ENCODE measurements around the gene DNAJB6. TPM values are rescaled to one million over a fixed set of nuclear protein-coding genes. Genes with fewer than 3 reads are reported as not detected.
A peak's percentile ranks its signal among the peaks of the same experiment; 100 is the strongest.

The DNAJB6 gene
- total RNA-seq, 4 donors from 2014 or later, result 179 to 254 (median 212) TPM

DNA sequence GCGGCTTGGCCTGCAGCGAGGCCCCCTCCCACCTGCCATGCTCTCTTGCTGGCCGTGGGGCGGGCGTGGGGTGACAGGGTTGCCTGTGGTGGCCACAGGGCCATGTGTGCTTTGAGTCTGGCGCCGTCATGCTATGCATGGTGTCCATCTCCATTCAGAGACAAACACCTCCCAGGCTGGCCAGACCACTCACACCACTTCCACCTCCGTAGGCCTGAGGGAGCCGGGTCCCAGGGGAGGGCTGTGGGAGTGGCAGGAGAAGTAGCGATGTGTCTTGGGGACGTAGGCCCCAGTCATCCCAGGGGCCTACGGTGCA lies 65.5 kb downstream of the DNAJB6 start:
- TF ChIP-seq, protein P1, sequence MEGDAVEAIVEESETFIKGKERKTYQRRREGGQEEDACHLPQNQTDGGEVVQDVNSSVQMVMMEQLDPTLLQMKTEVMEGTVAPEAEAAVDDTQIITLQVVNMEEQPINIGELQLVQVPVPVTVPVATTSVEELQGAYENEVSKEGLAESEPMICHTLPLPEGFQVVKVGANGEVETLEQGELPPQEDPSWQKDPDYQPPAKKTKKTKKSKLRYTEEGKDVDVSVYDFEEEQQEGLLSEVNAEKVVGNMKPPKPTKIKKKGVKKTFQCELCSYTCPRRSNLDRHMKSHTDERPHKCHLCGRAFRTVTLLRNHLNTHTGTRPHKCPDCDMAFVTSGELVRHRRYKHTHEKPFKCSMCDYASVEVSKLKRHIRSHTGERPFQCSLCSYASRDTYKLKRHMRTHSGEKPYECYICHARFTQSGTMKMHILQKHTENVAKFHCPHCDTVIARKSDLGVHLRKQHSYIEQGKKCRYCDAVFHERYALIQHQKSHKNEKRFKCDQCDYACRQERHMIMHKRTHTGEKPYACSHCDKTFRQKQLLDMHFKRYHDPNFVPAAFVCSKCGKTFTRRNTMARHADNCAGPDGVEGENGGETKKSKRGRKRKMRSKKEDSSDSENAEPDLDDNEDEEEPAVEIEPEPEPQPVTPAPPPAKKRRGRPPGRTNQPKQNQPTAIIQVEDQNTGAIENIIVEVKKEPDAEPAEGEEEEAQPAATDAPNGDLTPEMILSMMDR (IDR thresholded peaks at IDR 0.05), result no peak
- TF ChIP-seq POLR2A (IDR thresholded peaks at IDR 0.05), result no peak
- WGBS, 2 donors, result 93 to 94% methylated on average over 7 to 12 of the region's 12 CpGs
- intact Hi-C loops (cut with DNase I; ENCODE audit: low total_unique reads), result no loop called here
- no peak for DNase-seq (ENCODE audit: low spot score in 2 of 2)
- no peak overlapping the region for H3K4me3 ChIP-seq (ENCODE audit: low read depth, poor library complexity, severe bottlenecking)

DNA sequence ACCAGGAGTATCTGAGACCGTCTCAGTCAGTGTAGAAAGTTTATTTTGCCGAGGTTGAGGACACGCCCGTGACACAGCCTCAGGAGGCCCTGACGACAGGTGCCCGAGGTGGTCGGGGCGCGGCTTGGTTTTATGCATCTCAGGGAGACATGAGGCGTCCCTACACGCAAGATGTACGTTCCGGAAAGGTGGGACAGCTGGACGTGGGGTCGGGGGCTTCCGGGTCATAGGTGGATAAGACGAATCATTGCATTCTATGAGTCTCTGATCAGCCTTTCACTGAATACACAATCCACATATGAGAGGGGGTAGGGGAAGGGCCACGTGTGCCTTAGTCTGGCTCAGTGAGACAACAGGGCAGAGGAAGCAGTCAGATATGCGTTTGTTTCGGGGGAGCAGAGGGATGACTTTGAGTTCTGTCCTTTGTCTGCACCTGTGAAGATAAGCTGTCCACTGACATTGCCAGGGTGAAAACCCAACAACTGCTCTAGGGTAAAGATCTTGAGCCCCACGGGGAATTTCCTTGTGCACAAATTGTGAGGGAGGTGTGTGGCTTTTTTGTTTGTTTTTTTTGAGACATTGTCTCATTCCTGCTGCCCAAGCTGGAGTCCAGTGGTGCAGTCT lies 66.2 kb downstream of the DNAJB6 start:
- H3K4me3 ChIP-seq (ENCODE audit: low read depth, poor library complexity, severe bottlenecking), result no peak overlapping the region
- no peak for TF ChIP-seq POLR2A (IDR thresholded peaks at IDR 0.05)
- TF ChIP-seq, protein P1 (IDR thresholded peaks at IDR 0.05), result no peak
- 73 to 88% methylated on average over 21 of the region's 21 CpGs for WGBS, 2 donors
- no peak for DNase-seq (ENCODE audit: low spot score in 2 of 2)
- intact Hi-C loops (cut with DNase I; ENCODE audit: low total_unique reads), result no loop called here

DNA sequence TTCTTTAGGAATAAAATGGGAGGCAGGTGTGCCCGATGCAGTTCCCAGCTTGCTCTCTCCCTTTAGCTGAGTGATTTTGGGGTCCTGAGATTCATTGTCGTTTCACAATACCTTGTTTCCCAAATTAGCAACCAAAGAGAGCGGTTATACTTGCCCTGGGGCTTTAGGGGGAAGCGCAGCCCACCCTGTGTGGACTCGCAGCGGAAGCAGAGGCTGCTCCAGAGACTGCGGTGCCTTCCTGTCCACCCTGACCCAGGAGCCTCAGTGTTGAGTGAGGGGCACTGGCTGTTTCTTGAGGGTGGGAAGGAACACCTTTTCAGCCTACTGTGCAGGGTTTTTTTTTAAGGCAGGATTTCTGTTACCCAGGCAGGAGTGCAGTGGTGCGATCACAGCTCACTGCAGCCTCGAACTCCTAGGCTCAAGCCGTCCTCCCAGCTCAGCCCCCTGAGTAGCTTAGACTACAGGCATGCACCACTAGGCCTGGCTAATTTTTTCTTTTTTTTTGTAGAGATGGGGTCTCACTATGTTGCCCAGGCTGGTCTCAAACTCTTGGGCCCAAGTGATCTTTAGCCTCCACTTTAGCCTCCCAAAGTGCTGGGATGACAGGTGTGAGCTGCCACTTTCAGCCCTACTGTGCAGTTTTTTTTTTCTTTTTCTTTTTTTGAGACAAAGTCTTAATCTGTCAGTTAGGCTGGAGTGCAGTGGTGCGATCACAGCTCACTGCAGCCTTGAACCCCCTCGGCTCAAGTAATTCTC lies 67.0 kb downstream of the DNAJB6 start:
- TF ChIP-seq POLR2A (IDR thresholded peaks at IDR 0.05), result no peak
- TF ChIP-seq, protein P1 (IDR thresholded peaks at IDR 0.05), result no peak
- intact Hi-C loops (cut with DNase I; ENCODE audit: low total_unique reads), result no loop called here
- 91 to 94% methylated on average over 11 to 12 of the region's 12 CpGs for WGBS, 2 donors
- no peak for DNase-seq (ENCODE audit: low spot score in 2 of 2)
- no peak overlapping the region for H3K4me3 ChIP-seq (ENCODE audit: low read depth, poor library complexity, severe bottlenecking)

DNA sequence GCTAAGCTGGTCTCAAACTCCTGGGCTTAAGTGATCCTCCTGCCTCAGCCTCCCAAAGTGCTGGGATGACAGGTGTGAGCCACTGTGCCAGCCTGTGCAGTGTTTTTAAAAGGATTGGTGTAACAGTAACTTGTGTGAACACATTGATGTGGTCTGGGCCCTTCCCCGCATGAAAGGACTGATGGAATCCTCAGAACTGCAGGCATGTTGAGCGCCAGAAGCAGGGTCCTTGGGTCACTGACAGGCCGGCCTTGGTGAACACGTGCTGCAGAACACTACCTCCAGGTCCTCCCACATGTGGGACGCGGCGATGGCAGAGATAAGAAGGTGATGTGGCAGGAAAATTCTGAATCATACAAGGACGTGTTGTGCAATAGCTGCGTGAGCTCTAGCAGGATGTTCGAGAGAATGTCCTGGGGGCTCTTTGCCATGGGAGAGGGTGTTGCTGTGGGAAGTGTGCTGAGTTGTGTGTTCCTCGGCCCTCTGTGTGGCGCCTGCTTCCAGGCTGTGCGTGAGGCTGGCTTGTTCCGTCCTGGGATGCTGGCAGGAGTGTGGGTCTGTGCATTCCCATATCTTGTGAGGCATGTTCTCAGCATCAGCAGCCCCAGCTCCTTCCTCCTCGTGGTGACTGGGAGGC lies 68.2 kb downstream of the DNAJB6 start:
- no peak for TF ChIP-seq POLR2A (IDR thresholded peaks at IDR 0.05)
- TF ChIP-seq, protein P1 (IDR thresholded peaks at IDR 0.05), result no peak
- peak in 1 of 2 donors; percentile 51 for DNase-seq (ENCODE audit: low spot score in 2 of 2)
- 45 to 52% methylated on average over 15 of the region's 15 CpGs for WGBS, 2 donors
- intact Hi-C loops (cut with DNase I; ENCODE audit: low total_unique reads), result no loop called here
- H3K4me3 ChIP-seq (ENCODE audit: low read depth, poor library complexity, severe bottlenecking), result no peak overlapping the region

DNA sequence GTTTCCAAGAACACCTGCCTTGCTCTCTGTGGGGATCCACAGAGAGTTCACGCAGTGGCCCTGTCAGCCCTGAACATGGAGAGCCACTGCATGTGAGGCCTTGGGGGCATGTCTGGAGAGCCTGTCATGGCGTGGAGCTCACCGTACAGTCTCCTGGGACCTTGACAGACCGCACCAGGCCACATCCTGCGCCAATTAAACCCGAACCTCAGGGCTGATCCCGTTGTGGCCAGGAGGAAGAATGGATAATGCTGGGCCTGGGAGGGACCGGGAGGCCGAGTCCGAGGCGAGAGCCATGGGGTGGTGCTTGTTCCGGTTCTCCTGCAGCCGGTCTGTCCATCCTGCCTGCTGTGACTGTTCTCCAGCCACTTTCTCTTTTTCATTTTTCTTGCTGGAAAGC lies 68.7 kb downstream of the DNAJB6 start:
- DNase-seq (ENCODE audit: low spot score in 2 of 2), result no peak
- no peak for TF ChIP-seq POLR2A (IDR thresholded peaks at IDR 0.05)
- TF ChIP-seq, protein P1 (IDR thresholded peaks at IDR 0.05), result no peak
- intact Hi-C loops (cut with DNase I; ENCODE audit: low total_unique reads), result no loop called here
- no peak overlapping the region for H3K4me3 ChIP-seq (ENCODE audit: low read depth, poor library complexity, severe bottlenecking)
- 44 to 84% methylated on average over 12 to 13 of the region's 13 CpGs for WGBS, 2 donors

All from lower leg skin (tissue), 4 donors.